GM19239 (cell line): ENCODE results near the gene SLC38A2.
"Not testable (repeated sequence)": the region's sequence is repeated elsewhere in the genome, so short reads cannot be mapped to it uniquely, and the experiment has no call there.

Experiments used
- DNase-seq: peaks from one replicate; pipeline ENCODE4 v3.0.0; 2011; ENCODE audit warnings: low spot score; ENCODE audit not compliant: insufficient read length
- FAIRE-seq: peaks from 2 replicates; lab custom pipeline; 2011; peaks lifted over from hg19 to GRCh38; lab: Jason Lieb, UNC

The SLC38A2 gene

GRCh38 chr12:46342562-46343033 lies 30.0 kb downstream of the SLC38A2 start:
- DNase-seq (no peak), FAIRE-seq (no peak)

GRCh38 chr12:46339051-46339450 lies 33.5 kb downstream of the SLC38A2 start:
- DNase-seq (no peak), FAIRE-seq (no peak)

DNA sequence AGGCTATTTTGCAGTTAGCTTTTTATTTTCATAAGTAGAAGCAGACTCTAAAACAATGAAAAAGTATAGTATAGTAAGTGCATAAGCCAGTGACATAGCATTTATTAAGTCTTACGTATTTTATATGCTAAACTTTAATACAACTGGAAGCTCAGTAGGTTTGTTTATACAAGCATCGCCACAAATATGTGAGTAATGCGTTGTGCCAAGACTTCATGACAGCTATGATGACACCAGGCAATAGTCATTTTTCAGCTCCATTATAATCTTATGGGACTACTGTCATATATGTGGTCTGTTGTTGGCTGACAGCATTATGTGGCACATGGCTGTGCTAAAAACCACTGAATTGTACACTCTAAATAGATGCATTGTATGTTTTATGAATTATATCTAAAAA lies 40.3 kb downstream of the SLC38A2 start:
- DNase-seq (no peak), FAIRE-seq (no peak)

DNA sequence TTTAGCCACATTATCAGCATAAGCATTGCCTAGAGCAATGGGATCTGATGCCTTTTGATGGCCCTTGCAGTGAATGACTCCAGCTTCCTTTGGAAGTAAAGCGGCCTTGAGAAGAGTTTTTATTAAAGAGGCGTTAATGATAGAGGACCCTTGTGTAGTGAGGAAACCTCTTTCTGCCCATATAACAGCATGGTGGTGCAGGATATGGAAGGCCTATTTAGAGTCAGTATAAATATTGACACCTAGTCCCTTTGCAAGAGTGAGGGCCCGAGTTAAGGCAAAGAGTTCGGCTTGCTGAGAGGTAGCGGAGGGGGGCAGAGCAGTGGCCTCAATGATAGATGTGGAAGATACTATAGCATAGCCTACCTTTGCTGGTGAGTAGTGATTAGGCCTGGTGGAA lies 47.5 kb downstream of the SLC38A2 start:
- DNase-seq, FAIRE-seq: not testable (repeated sequence)

DNA sequence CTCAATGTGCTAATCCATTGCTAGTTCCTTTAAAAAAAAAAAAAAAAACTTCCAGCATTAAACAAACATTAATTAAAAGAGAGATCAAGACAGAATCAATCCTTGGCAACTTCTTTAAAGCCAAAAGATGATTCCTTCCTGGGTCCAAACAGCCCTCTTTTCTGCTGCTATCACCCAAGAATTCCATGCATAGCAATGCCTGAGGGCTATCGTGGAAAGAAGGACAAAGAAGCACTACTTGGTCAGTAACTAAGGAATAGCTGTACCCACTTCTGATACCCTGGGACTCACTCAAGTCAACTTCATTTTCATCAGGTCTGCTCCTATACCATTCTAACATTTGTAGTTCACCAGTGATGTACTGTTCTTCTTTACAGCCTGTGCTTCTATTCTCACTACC lies 51.8 kb downstream of the SLC38A2 start:
- no peak for FAIRE-seq
- no peak for DNase-seq

- DNase-seq (no peak), FAIRE-seq (no peak)
These were observed 54.5 kb downstream of the SLC38A2 start for GRCh38 chr12:46318037-46318436.
